Choroid plexus epithelial cell (primary cell): ENCODE measurements around the gene TNFRSF13B.
"Not testable (repeated sequence)": the region's sequence is repeated elsewhere in the genome, so short reads cannot be mapped to it uniquely, and the experiment has no call there.

Experiments
- DNase-seq: peaks from one replicate; pipeline ENCODE4 v3.0.0-alpha.2; 2010; ENCODE audit warnings: low read depth
- H3K4me3 ChIP-seq: 2 replicates; pipeline ENCODE4 v1.5.1; 2011; ENCODE audit warnings: low read depth, mild to moderate bottlenecking, control low read depth, low read length, moderate library complexity
- TF ChIP-seq, protein P1 (sequence below): conservative IDR thresholded peaks from 2 replicates; pipeline ENCODE4 v1.5.1; 2011; ENCODE audit warnings: low read depth, mild to moderate bottlenecking, control low read depth, inconsistent platforms, low read length, moderate library complexity

The TNFRSF13B gene

DNA sequence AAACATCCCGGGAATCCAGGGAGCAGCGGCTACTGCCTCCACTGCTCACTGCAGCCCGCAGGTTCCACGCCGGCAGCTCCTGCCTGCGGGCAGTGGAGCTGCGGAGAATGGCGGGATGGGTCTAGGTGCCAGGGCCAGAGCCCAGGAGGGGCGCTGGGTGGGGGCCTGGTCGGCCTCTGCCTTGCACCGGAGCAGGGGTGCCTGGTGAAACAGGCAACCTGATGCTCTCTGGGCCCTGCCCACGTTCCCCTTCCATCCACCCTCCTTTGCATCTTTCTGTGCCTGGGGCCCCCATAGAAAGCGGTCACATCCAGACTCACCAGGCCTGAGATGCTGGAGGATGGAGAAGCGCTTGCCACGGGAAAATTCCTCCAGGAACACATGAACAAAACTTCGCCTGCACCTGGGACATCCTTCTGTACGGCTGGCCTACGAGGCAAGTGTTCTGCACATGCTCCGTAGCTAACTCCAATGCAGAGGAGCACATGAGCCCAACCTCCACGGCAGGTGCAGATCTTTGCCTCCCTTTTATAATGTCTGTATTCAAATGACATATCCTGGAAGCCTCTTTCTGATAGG, 79.0 kb downstream of the TNFRSF13B start:
- not testable (repeated sequence) for H3K4me3 ChIP-seq, DNase-seq

DNA sequence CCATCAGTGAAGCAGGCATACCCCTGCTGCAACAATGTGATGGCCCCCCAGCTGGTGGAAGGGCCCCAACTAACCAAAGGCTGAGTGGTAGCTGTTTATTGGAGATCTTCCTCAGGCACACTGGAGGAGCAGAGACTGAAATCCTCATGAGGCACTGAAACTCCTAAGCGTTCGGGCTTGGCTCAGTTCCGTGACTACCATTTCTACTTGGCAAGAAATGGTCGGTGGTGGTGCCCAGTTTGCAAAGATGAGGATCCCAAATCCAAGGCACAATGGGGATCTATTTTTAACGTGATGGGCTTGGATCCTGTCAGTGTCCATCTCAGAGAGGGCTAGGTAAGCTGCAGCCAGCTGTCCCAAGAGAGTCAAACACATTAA, 82.8 kb downstream of the TNFRSF13B start:
- H3K4me3 ChIP-seq, result no peak overlapping the region
- no peak for DNase-seq
- TF ChIP-seq, protein P1, sequence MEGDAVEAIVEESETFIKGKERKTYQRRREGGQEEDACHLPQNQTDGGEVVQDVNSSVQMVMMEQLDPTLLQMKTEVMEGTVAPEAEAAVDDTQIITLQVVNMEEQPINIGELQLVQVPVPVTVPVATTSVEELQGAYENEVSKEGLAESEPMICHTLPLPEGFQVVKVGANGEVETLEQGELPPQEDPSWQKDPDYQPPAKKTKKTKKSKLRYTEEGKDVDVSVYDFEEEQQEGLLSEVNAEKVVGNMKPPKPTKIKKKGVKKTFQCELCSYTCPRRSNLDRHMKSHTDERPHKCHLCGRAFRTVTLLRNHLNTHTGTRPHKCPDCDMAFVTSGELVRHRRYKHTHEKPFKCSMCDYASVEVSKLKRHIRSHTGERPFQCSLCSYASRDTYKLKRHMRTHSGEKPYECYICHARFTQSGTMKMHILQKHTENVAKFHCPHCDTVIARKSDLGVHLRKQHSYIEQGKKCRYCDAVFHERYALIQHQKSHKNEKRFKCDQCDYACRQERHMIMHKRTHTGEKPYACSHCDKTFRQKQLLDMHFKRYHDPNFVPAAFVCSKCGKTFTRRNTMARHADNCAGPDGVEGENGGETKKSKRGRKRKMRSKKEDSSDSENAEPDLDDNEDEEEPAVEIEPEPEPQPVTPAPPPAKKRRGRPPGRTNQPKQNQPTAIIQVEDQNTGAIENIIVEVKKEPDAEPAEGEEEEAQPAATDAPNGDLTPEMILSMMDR, result no peak
